Panc1 (cell line): ENCODE data around the gene SRRM5. TPM values are rescaled to one million over a fixed set of nuclear protein-coding genes. Genes with fewer than 3 reads are reported as not detected.
A peak's percentile ranks its signal among the peaks of the same experiment; 100 is the strongest.

Experiments used
- ATAC-seq: fragments of 200-7000 bp; cut with Tn5 transposase; 2 replicates; pipeline ENCODE4 v1.9.1; 2020; ENCODE audit warnings: mild to moderate bottlenecking, moderate library complexity
- BruUV-seq: library from RNA; stranded (reverse); fragments of 400-500 nt; replicated peaks from 2 replicates; lab custom pipeline; 2021; lab: Mats Ljungman, UMichigan
- CTCF ChIA-PET: fragments of 300-600 bp; sonication (Branson Sonifier 250); formaldehyde crosslinking; loops from one replicate; lab custom pipeline; 2022; ENCODE audit warnings: antibody characterized with exemption; lab: Charles Lee
- POLR2A ChIA-PET: fragments of 300-600 bp; sonication (Branson Sonifier 250); formaldehyde crosslinking; loops from one replicate; lab custom pipeline; 2022; ENCODE audit warnings: antibody characterized with exemption; lab: Charles Lee
- DNase-seq: peaks from one replicate; pipeline ENCODE4 v3.0.0-alpha.2; 2010; ENCODE audit warnings: low read depth, low spot score
- H3K27ac ChIP-seq: 2 replicates; pipeline ENCODE4 v1.5.1; 2011; ENCODE audit warnings: mild to moderate bottlenecking, low read length, inconsistent platforms
- H3K27me3 ChIP-seq: fragments of 200-500 bp; sonication (Bioruptor generic); 2 replicates; pipeline ENCODE4 v1.6.0; 2014; ENCODE audit warnings: low read length, inconsistent platforms; ENCODE audit not compliant: control insufficient read depth, insufficient read depth
- H3K36me3 ChIP-seq: fragments of 200-500 bp; sonication (Bioruptor generic); 2 replicates; pipeline ENCODE4 v1.5.1; 2014; ENCODE audit warnings: inconsistent platforms, mild to moderate bottlenecking, low read length, moderate library complexity; ENCODE audit not compliant: control insufficient read depth, insufficient read depth
- H3K4me1 ChIP-seq: 2 replicates; pipeline ENCODE4 v1.5.1; 2011; ENCODE audit warnings: inconsistent platforms, mild to moderate bottlenecking, low read length, moderate library complexity; ENCODE audit not compliant: control insufficient read depth, insufficient read depth
- H3K4me3 ChIP-seq, 2 experiments: 2 replicates each; pipeline ENCODE4 v1.5.1; 2011 to 2012; ENCODE audit warnings: low read depth in 2 of 2, low read length in 2 of 2, mild to moderate bottlenecking in 2 of 2, inconsistent platforms in 1 of 2, moderate library complexity in 1 of 2
- H3K9me3 ChIP-seq: fragments of 200-500 bp; sonication (Bioruptor generic); 2 replicates; pipeline ENCODE4 v1.5.1; 2014; ENCODE audit warnings: low read depth, mild to moderate bottlenecking, inconsistent platforms, low read length, moderate library complexity; ENCODE audit not compliant: control insufficient read depth, insufficient read depth
- CTCF ChIP-seq: fragments of 450-650 bp; IDR thresholded peaks from 2 replicates; pipeline ENCODE4 v1.5.1; 2017; ENCODE audit warnings: mild to moderate bottlenecking
- POLR2AphosphoS5 ChIP-seq: IDR thresholded peaks from 2 replicates; pipeline ENCODE4 v1.6.1; 2012; ENCODE audit warnings: mild to moderate bottlenecking, low read depth, low read length, moderate library complexity
- REST ChIP-seq, 2 experiments: IDR thresholded peaks; 2 replicates each; pipeline ENCODE4 v1.6.1; 2011 to 2012; ENCODE audit warnings: low read depth in 2 of 2, control low read depth in 1 of 2, low read length in 1 of 2, mild to moderate bottlenecking in 1 of 2, moderate library complexity in 1 of 2; ENCODE audit not compliant: insufficient read depth in 1 of 2
- SIN3A ChIP-seq: IDR thresholded peaks from 2 replicates; pipeline ENCODE4 v1.6.1; 2012; ENCODE audit warnings: low read depth, mild to moderate bottlenecking, low read length, moderate library complexity, borderline replicate concordance; ENCODE audit not compliant: insufficient read depth
- TCF7L2 ChIP-seq: IDR thresholded peaks from 2 replicates; pipeline ENCODE4 v1.6.1; 2011; ENCODE audit warnings: mild to moderate bottlenecking, low read depth, low read length, inconsistent platforms
- in situ Hi-C: cut with HindIII; loops from 2 replicates; pipeline ENCODE4 v1.10.0; 2016; ENCODE audit warnings: low sequenced_read_pairs, low pct_unique_long_range_greater_than_20kb
- intact Hi-C: fragments of 100-400 bp; cut with micrococcal nuclease; formaldehyde crosslinking; loops from one replicate; pipeline ENCODE4 v1.10.0; 2022; ENCODE audit not compliant: unreplicated experiment
- total RNA-seq: library from RNA; stranded (reverse); gene quantifications from one replicate; pipeline ENCODE4 v1.2.1, GENCODE V29; 2021; ENCODE audit not compliant: unreplicated experiment

The SRRM5 gene
- total RNA-seq, 1 experiment from 2014 or later = 0.10 TPM

- CTCF ChIA-PET = no interaction called here
- peak; percentile 70 for ATAC-seq
- no peaks in the 10 kb centered on the region for H3K9me3 ChIP-seq
- H3K4me1 ChIP-seq = no peaks in the 10 kb centered on the region
- POLR2A ChIA-PET = no interaction called here
- no peak overlapping the region for H3K27ac ChIP-seq
- TF ChIP-seq POLR2AphosphoS5 (no peak), TCF7L2 (no peak), CTCF (no peak; the same call in 1 of the 2 replicates), REST (IDR thresholded peaks at IDR 0.05; ENCODE audit: insufficient read depth in 1 of 2, low read depth in 2 of 2, low read length in 1 of 2) (no peak), SIN3A (no peak)
- H3K4me3 ChIP-seq = no peak overlapping the region
- no TSS peak for BruUV-seq
- H3K27me3 ChIP-seq = no peaks in the 10 kb centered on the region
- no peak for DNase-seq
- no peaks in the 10 kb centered on the region for H3K36me3 ChIP-seq
- intact Hi-C loops (no loop called here), in situ Hi-C loops (no loop called here)
Observed at GRCh38 chr19:43624933-43625332, 13.0 kb downstream of the SRRM5 start.

- no peak overlapping the region for H3K27ac ChIP-seq
- H3K4me1 ChIP-seq = no peaks in the 10 kb centered on the region
- no peak for DNase-seq
- H3K27me3 ChIP-seq = no peaks in the 10 kb centered on the region
- H3K36me3 ChIP-seq = no peaks in the 10 kb centered on the region
- POLR2A ChIA-PET = no interaction called here
- CTCF ChIA-PET = no interaction called here
- H3K4me3 ChIP-seq = no peak overlapping the region
- intact Hi-C loops (no loop called here), in situ Hi-C loops (no loop called here)
- ATAC-seq = no peak
- TF ChIP-seq POLR2AphosphoS5 (no peak), SIN3A (no peak), REST (IDR thresholded peaks at IDR 0.05; ENCODE audit: insufficient read depth in 1 of 2, low read depth in 2 of 2, low read length in 1 of 2) (no peak), CTCF (no peak), TCF7L2 (no peak)
- BruUV-seq = no TSS peak
- no peaks in the 10 kb centered on the region for H3K9me3 ChIP-seq
Observed at GRCh38 chr19:43625918-43626579, 14.2 kb downstream of the SRRM5 start.
